Measurements from ENCODE around the gene DAZAP1. TPM values are rescaled to one million over a fixed set of nuclear protein-coding genes. Genes with fewer than 3 reads are reported as not detected.

The DAZAP1 gene
- total and polyA plus RNA-seq, 2 experiments from 2014 or later, result 35.8 to 46.8 TPM

DNA sequence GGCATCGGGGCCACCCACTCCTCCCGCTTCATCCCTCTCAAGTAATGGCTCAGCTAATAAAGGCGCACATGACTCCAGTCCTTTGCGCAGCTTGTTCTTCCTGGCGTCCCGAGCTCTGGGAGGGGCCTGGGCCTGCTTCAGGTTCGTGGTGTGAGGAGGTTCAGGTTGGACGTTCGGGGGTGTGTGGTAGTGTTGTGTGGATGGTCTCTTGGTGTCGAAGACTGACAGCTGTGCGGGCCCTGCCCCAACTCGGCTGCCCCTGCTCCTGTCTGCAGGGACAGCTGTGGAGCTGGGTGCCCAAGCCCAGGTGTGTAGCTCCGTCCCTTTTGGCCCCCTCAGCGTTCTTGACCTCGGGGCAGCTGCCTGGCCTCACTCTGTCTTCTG, 33.0 kb downstream of the DAZAP1 start:
- Histone ChIP-seq H3K9me2 (replicated peaks; ENCODE audit: insufficient read depth) (no peaks in the 10 kb centered on the region), H3K27ac (no peak overlapping the region), H3K9me3 (ENCODE audit: low read depth) (no peaks in the 10 kb centered on the region), H3K4me1 (ENCODE audit: insufficient read depth) (peaks cover 17% of the 10 kb centered on the region), H2AFZ (no peak overlapping the region), H3K27me3 (peaks cover 2% of the 10 kb centered on the region), H3K79me2 (peaks cover 28% of the 10 kb centered on the region), H3K36me3 (replicated peaks; ENCODE audit: insufficient read depth, low read depth) (no peaks in the 10 kb centered on the region), H4K20me1 (ENCODE audit: insufficient read depth, poor library complexity, severe bottlenecking) (peaks cover 41% of the 10 kb centered on the region), H3K4me2 (peak overlapping the region; percentile 98), H3K4me3 (no peak overlapping the region)
- no peak for DNase-seq (ENCODE audit: low spot score)
- WGBS (ENCODE audit: low lambda C conversion rate, missing lambda C conversion rate), result 94% methylated on average over 14 of the region's 15 CpGs
- TF ChIP-seq, protein P1, sequence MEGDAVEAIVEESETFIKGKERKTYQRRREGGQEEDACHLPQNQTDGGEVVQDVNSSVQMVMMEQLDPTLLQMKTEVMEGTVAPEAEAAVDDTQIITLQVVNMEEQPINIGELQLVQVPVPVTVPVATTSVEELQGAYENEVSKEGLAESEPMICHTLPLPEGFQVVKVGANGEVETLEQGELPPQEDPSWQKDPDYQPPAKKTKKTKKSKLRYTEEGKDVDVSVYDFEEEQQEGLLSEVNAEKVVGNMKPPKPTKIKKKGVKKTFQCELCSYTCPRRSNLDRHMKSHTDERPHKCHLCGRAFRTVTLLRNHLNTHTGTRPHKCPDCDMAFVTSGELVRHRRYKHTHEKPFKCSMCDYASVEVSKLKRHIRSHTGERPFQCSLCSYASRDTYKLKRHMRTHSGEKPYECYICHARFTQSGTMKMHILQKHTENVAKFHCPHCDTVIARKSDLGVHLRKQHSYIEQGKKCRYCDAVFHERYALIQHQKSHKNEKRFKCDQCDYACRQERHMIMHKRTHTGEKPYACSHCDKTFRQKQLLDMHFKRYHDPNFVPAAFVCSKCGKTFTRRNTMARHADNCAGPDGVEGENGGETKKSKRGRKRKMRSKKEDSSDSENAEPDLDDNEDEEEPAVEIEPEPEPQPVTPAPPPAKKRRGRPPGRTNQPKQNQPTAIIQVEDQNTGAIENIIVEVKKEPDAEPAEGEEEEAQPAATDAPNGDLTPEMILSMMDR (IDR thresholded peaks at IDR 0.05; ENCODE audit: poor library complexity), result no peak
- no peak for TF ChIP-seq EZH2 (IDR thresholded peaks at IDR 0.05; ENCODE audit: borderline replicate concordance)
- no peak for TF ChIP-seq EZH2phosphoT487 (IDR thresholded peaks at IDR 0.05; ENCODE audit: low read depth, severe bottlenecking, unreplicated experiment)

DNA sequence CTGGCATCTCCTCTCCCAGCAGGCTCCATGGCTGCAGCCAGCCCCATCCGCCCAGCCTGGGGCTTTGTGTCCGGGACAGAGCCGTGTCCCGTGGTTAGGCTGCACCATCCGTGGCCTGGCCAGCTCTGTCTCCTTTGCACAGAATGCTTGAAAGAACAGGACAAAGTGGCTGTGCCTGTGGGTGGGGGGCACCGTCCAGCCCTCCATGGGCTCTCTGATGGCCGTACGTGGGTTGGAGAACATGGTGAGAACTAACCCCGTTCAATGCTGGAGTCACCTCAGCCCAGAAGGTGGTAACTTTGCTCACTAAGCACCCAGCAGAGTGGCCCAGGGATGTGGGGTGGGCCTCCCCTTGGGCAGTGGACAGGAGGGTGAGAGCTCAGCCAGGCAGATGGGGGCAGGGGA, 33.6 kb downstream of the DAZAP1 start:
- peaks cover 28% of the 10 kb centered on the region for H3K79me2 ChIP-seq
- WGBS (ENCODE audit: low lambda C conversion rate, missing lambda C conversion rate), result 94% methylated on average over 8 of the region's 9 CpGs
- H3K4me3 ChIP-seq, result no peak overlapping the region
- H3K36me3 ChIP-seq (replicated peaks; ENCODE audit: insufficient read depth, low read depth), result no peaks in the 10 kb centered on the region
- DNase-seq (ENCODE audit: low spot score), result no peak
- no peak overlapping the region for H2AFZ ChIP-seq
- peaks cover 4% of the 10 kb centered on the region for H3K27me3 ChIP-seq
- peaks cover 19% of the 10 kb centered on the region for H3K4me1 ChIP-seq (ENCODE audit: insufficient read depth)
- H3K4me2 ChIP-seq, result no peak overlapping the region
- H3K27ac ChIP-seq, result no peak overlapping the region
- TF ChIP-seq, protein P1 (IDR thresholded peaks at IDR 0.05; ENCODE audit: poor library complexity), result no peak
- no peak for TF ChIP-seq EZH2phosphoT487 (IDR thresholded peaks at IDR 0.05; ENCODE audit: low read depth, severe bottlenecking, unreplicated experiment)
- H3K9me3 ChIP-seq (ENCODE audit: low read depth), result no peaks in the 10 kb centered on the region
- no peaks in the 10 kb centered on the region for H3K9me2 ChIP-seq (replicated peaks; ENCODE audit: insufficient read depth)
- peaks cover 41% of the 10 kb centered on the region for H4K20me1 ChIP-seq (ENCODE audit: insufficient read depth, poor library complexity, severe bottlenecking)

DNA sequence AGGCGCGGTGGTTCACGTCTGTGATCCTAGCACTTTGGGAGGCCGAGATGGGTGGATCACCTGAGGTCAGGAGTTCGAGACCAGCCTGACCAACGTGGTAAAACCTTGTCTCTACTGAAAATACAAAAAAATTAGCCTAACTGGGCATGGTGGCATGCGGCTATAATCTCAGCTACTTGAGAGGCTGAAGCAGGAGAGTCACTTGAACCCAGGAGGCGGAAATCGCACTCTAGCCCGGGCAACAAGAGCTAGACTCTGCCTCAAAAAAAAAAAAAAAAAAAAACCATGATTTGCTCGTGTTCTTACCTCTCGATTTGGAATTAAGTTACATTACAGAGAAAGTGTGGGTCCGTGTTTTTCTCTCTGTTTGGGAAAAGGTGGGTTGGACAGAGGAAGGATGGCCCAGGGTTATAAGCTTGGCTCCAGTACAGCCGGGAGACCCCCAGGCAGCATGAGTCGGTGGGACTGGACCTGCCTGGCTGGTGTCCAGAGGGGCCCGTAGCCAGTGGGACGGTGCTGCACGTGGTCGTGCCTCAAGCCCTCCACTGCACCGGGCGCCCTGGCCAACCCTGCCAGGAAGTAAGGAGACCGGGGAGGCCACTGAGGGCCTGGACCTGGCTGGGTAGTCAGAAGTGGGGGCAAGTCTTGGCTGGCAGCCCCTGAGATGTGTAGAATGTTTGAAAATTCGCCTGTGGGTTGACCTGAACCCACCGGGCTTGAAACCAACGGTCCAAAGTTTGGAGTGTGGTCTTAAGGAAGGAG, 34.5 kb downstream of the DAZAP1 start:
- H3K27ac ChIP-seq, result no peak overlapping the region
- H3K36me3 ChIP-seq (replicated peaks; ENCODE audit: insufficient read depth, low read depth), result no peaks in the 10 kb centered on the region
- H3K4me2 ChIP-seq, result no peak overlapping the region
- peaks cover 21% of the 10 kb centered on the region for H3K4me1 ChIP-seq (ENCODE audit: insufficient read depth)
- TF ChIP-seq EZH2 (IDR thresholded peaks at IDR 0.05; ENCODE audit: borderline replicate concordance), result no peak
- TF ChIP-seq EZH2phosphoT487 (IDR thresholded peaks at IDR 0.05; ENCODE audit: low read depth, severe bottlenecking, unreplicated experiment), result no peak
- TF ChIP-seq, protein P1 (IDR thresholded peaks at IDR 0.05; ENCODE audit: poor library complexity), result no peak
- DNase-seq (ENCODE audit: low spot score), result no peak
- H3K79me2 ChIP-seq, result peaks cover 28% of the 10 kb centered on the region
- H3K9me3 ChIP-seq (ENCODE audit: low read depth), result no peaks in the 10 kb centered on the region
- H3K9me2 ChIP-seq (replicated peaks; ENCODE audit: insufficient read depth), result no peaks in the 10 kb centered on the region
- H2AFZ ChIP-seq, result no peak overlapping the region
- 93% methylated on average over 25 of the region's 25 CpGs for WGBS (ENCODE audit: low lambda C conversion rate, missing lambda C conversion rate)
- H3K27me3 ChIP-seq, result peaks cover 11% of the 10 kb centered on the region
- H3K4me3 ChIP-seq, result no peak overlapping the region
- peaks cover 41% of the 10 kb centered on the region for H4K20me1 ChIP-seq (ENCODE audit: insufficient read depth, poor library complexity, severe bottlenecking)

Measured in hepatocyte (in vitro differentiated cells).